Activated CD4-positive, alpha-beta T cell treated with anti-CD3 and anti-CD28 coated beads, Interleukin-2, amount 10 ng/mL, durations not matched to agents 7 days and 5 days (primary cell): Measurements from ENCODE around the gene SPAG17. TPM values are rescaled to one million over a fixed set of nuclear protein-coding genes. Genes with fewer than 3 reads are reported as not detected.

Source experiments
- CTCF ChIA-PET: fragments of 350-600 bp; sonication (Branson Sonifier 250); formaldehyde crosslinking; loops from one replicate; lab custom pipeline; 2021; ENCODE audit warnings: antibody characterized with exemption; lab: Charles Lee
- POLR2A ChIA-PET: fragments of 350-600 bp; sonication (Branson Sonifier 250); formaldehyde crosslinking; loops from one replicate; lab custom pipeline; 2021; ENCODE audit warnings: antibody characterized with exemption; lab: Charles Lee
- DNase-seq: peaks from one replicate; pipeline ENCODE4 v3.0.0-alpha.2; 2020
- H3K27ac Mint-ChIP-seq: one replicate; pipeline ENCODE4 v1.8.0; 2021; ENCODE audit warnings: mild to moderate bottlenecking, moderate library complexity, mixed read lengths
- H3K27me3 Mint-ChIP-seq: one replicate; pipeline ENCODE4 v1.8.0; 2021; ENCODE audit warnings: mixed read lengths
- H3K36me3 Mint-ChIP-seq: one replicate; pipeline ENCODE4 v1.8.0; 2021; ENCODE audit warnings: low read depth, mixed read lengths
- H3K4me1 Mint-ChIP-seq: one replicate; pipeline ENCODE4 v1.8.0; 2021; ENCODE audit warnings: mixed read lengths
- H3K4me3 Mint-ChIP-seq: one replicate; pipeline ENCODE4 v1.8.0; 2021; ENCODE audit warnings: mild to moderate bottlenecking, moderate library complexity, mixed read lengths
- H3K9me3 Mint-ChIP-seq: one replicate; pipeline ENCODE4 v1.8.0; 2021; ENCODE audit warnings: mixed read lengths
- total RNA-seq, 2 experiments: library from RNA; stranded (reverse); gene quantifications; one replicate each; pipeline ENCODE4 v1.2.3, GENCODE V29; 2021

SPAG17 gene
- total RNA-seq, 2 experiments from 2014 or later, result not detected

GRCh38 chr1:118155106-118155505 lies 29.9 kb downstream of the SPAG17 start:
- no peak overlapping the region for H3K27ac Mint-ChIP-seq
- no peaks in the 10 kb centered on the region for H3K9me3 Mint-ChIP-seq
- no peaks in the 10 kb centered on the region for H3K36me3 Mint-ChIP-seq
- H3K27me3 Mint-ChIP-seq, result no peaks in the 10 kb centered on the region
- no peak for DNase-seq
- CTCF ChIA-PET, result no interaction called here
- no peak overlapping the region for H3K4me3 Mint-ChIP-seq
- POLR2A ChIA-PET, result no interaction called here
- H3K4me1 Mint-ChIP-seq, result no peaks in the 10 kb centered on the region

GRCh38 chr1:118154220-118154619 lies 30.8 kb downstream of the SPAG17 start:
- H3K4me3 Mint-ChIP-seq, result no peak overlapping the region
- no peaks in the 10 kb centered on the region for H3K36me3 Mint-ChIP-seq
- CTCF ChIA-PET, result no interaction called here
- POLR2A ChIA-PET, result no interaction called here
- no peak for DNase-seq
- H3K27ac Mint-ChIP-seq, result no peak overlapping the region
- no peaks in the 10 kb centered on the region for H3K4me1 Mint-ChIP-seq
- no peaks in the 10 kb centered on the region for H3K9me3 Mint-ChIP-seq
- no peaks in the 10 kb centered on the region for H3K27me3 Mint-ChIP-seq

- Mint-ChIP-seq H3K9me3 (no peaks in the 10 kb centered on the region), H3K27me3 (no peaks in the 10 kb centered on the region), H3K4me3 (no peak overlapping the region), H3K4me1 (no peaks in the 10 kb centered on the region), H3K27ac (no peak overlapping the region), H3K36me3 (no peaks in the 10 kb centered on the region)
- CTCF ChIA-PET, result no interaction called here
- peak; percentile 41 for DNase-seq
- POLR2A ChIA-PET, result no interaction called here
Measured at GRCh38 chr1:118151312-118151937, 33.6 kb downstream of the SPAG17 start.

- no peak for DNase-seq
- no peak overlapping the region for H3K27ac Mint-ChIP-seq
- CTCF ChIA-PET, result no interaction called here
- H3K36me3 Mint-ChIP-seq, result no peaks in the 10 kb centered on the region
- no peak overlapping the region for H3K4me3 Mint-ChIP-seq
- POLR2A ChIA-PET, result no interaction called here
- H3K4me1 Mint-ChIP-seq, result no peaks in the 10 kb centered on the region
- no peaks in the 10 kb centered on the region for H3K9me3 Mint-ChIP-seq
- H3K27me3 Mint-ChIP-seq, result no peaks in the 10 kb centered on the region
Measured at GRCh38 chr1:118149799-118150198, 35.2 kb downstream of the SPAG17 start.

- CTCF ChIA-PET, result interaction anchor here (0.6 to 1.5 kb wide), 2 partner anchors 25 to 53 kb away, joined by 3 read pairs; no protein-coding TSS in a partner anchor
- no peak for DNase-seq
- POLR2A ChIA-PET, result no interaction called here
- H3K9me3 Mint-ChIP-seq, result no peaks in the 10 kb centered on the region
- H3K4me1 Mint-ChIP-seq, result no peaks in the 10 kb centered on the region
- no peak overlapping the region for H3K4me3 Mint-ChIP-seq
- H3K27me3 Mint-ChIP-seq, result no peaks in the 10 kb centered on the region
- no peaks in the 10 kb centered on the region for H3K36me3 Mint-ChIP-seq
- H3K27ac Mint-ChIP-seq, result no peak overlapping the region
Measured at GRCh38 chr1:118148034-118148433, 37.0 kb downstream of the SPAG17 start.

- POLR2A ChIA-PET, result no interaction called here
- Mint-ChIP-seq H3K27me3 (no peaks in the 10 kb centered on the region), H3K4me1 (no peaks in the 10 kb centered on the region), H3K9me3 (no peaks in the 10 kb centered on the region), H3K27ac (no peak overlapping the region), H3K4me3 (no peak overlapping the region), H3K36me3 (no peaks in the 10 kb centered on the region)
- no peak for DNase-seq
- CTCF ChIA-PET, result interaction anchor here (0.6 to 1.5 kb wide), 2 partner anchors 25 to 52 kb away, joined by 3 read pairs; no protein-coding TSS in a partner anchor
Measured at GRCh38 chr1:118147522-118147921, 37.5 kb downstream of the SPAG17 start.

- Mint-ChIP-seq H3K27me3 (no peaks in the 10 kb centered on the region), H3K27ac (no peak overlapping the region), H3K4me1 (no peaks in the 10 kb centered on the region), H3K9me3 (no peaks in the 10 kb centered on the region), H3K4me3 (no peak overlapping the region), H3K36me3 (no peaks in the 10 kb centered on the region)
- ChIA-PET CTCF (no interaction called here), POLR2A (no interaction called here)
- DNase-seq, result no peak
Measured at GRCh38 chr1:118145721-118146120, 39.3 kb downstream of the SPAG17 start.

GRCh38 chr1:118144684-118145083 lies 40.3 kb downstream of the SPAG17 start:
- CTCF ChIA-PET, result no interaction called here
- Mint-ChIP-seq H3K27ac (no peak overlapping the region), H3K4me1 (no peaks in the 10 kb centered on the region), H3K9me3 (no peaks in the 10 kb centered on the region), H3K27me3 (no peaks in the 10 kb centered on the region), H3K4me3 (no peak overlapping the region), H3K36me3 (no peaks in the 10 kb centered on the region)
- no peak for DNase-seq
- POLR2A ChIA-PET, result no interaction called here

GRCh38 chr1:118143831-118144230 lies 41.2 kb downstream of the SPAG17 start:
- no peak overlapping the region for H3K27ac Mint-ChIP-seq
- ChIA-PET CTCF (no interaction called here), POLR2A (no interaction called here)
- no peak for DNase-seq
- H3K9me3 Mint-ChIP-seq, result no peaks in the 10 kb centered on the region
- H3K4me3 Mint-ChIP-seq, result no peak overlapping the region
- no peaks in the 10 kb centered on the region for H3K4me1 Mint-ChIP-seq
- H3K36me3 Mint-ChIP-seq, result no peaks in the 10 kb centered on the region
- H3K27me3 Mint-ChIP-seq, result no peaks in the 10 kb centered on the region

- Mint-ChIP-seq H3K27me3 (no peaks in the 10 kb centered on the region), H3K4me3 (no peak overlapping the region), H3K36me3 (no peaks in the 10 kb centered on the region), H3K27ac (no peak overlapping the region), H3K9me3 (no peaks in the 10 kb centered on the region), H3K4me1 (no peaks in the 10 kb centered on the region)
- DNase-seq, result no peak
- CTCF ChIA-PET, result no interaction called here
- POLR2A ChIA-PET, result no interaction called here
Measured at GRCh38 chr1:118143121-118143520, 41.9 kb downstream of the SPAG17 start.

GRCh38 chr1:118142546-118142945 lies 42.5 kb downstream of the SPAG17 start:
- CTCF ChIA-PET, result no interaction called here
- Mint-ChIP-seq H3K9me3 (no peaks in the 10 kb centered on the region), H3K27me3 (no peaks in the 10 kb centered on the region), H3K4me1 (no peaks in the 10 kb centered on the region), H3K27ac (no peak overlapping the region), H3K4me3 (no peak overlapping the region), H3K36me3 (no peaks in the 10 kb centered on the region)
- POLR2A ChIA-PET, result no interaction called here
- no peak for DNase-seq

GRCh38 chr1:118137900-118138299 lies 47.1 kb downstream of the SPAG17 start:
- peaks cover 7% of the 10 kb centered on the region for H3K27me3 Mint-ChIP-seq
- no peak overlapping the region for H3K27ac Mint-ChIP-seq
- H3K4me1 Mint-ChIP-seq, result peaks cover 7% of the 10 kb centered on the region
- no peaks in the 10 kb centered on the region for H3K9me3 Mint-ChIP-seq
- ChIA-PET POLR2A (no interaction called here), CTCF (no interaction called here)
- no peak for DNase-seq
- no peak overlapping the region for H3K4me3 Mint-ChIP-seq
- no peaks in the 10 kb centered on the region for H3K36me3 Mint-ChIP-seq

- ChIA-PET CTCF (no interaction called here), POLR2A (no interaction called here)
- H3K27me3 Mint-ChIP-seq, result peaks cover 7% of the 10 kb centered on the region
- DNase-seq, result peak; percentile 14
- peaks cover 7% of the 10 kb centered on the region for H3K4me1 Mint-ChIP-seq
- no peaks in the 10 kb centered on the region for H3K9me3 Mint-ChIP-seq
- H3K4me3 Mint-ChIP-seq, result no peak overlapping the region
- no peak overlapping the region for H3K27ac Mint-ChIP-seq
- H3K36me3 Mint-ChIP-seq, result no peaks in the 10 kb centered on the region
Measured at GRCh38 chr1:118136187-118136941, 48.7 kb downstream of the SPAG17 start.
